Ecto neural progenitor cell (in vitro differentiated cells): ENCODE data around the gene REXO4.

ENCODE experiments used
- DNase-seq: peaks from one replicate; pipeline ENCODE4 v3.0.0-alpha.2; 2018; ENCODE audit warnings: low spot score

The REXO4 gene

DNA sequence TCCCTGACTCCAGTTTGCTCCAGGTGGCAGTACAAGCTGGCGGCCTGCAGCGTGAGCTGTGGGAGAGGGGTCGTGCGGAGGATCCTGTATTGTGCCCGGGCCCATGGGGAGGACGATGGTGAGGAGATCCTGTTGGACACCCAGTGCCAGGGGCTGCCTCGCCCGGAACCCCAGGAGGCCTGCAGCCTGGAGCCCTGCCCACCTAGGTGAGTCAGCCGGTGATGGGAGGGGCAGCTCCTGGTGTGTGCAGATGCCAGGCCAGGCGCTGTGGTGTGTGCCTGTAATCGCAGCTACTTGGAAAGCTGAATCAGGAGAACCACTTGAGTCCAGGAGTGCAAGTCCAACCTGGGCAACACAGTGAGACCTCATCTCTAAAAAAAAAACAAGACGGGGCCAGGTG lies 31.9 kb upstream of the REXO4 start:
- DNase-seq, result no peak

DNA sequence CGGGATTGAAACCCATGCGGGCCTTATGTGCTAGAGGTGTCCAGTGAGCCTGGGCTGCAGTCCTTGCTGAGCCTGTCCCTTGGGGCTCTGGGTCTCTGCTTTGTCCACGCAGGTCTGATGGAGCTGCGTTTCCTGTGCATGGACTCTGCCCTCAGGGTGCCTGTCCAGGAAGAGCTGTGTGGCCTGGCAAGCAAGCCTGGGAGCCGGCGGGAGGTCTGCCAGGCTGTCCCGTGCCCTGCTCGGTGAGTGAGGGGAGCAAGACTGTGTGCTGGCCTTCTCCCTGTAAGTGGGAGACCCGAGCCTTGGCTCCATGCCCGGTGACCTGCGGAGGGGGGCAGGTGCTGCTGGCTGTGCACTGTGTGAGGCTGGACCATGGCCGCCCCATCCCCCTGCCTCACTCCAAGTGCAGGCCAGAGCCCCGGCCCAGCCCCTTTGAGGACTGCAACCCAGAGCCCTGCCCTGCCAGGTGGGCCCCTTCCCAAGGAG lies 30.7 kb upstream of the REXO4 start:
- DNase-seq, result no peak

DNA sequence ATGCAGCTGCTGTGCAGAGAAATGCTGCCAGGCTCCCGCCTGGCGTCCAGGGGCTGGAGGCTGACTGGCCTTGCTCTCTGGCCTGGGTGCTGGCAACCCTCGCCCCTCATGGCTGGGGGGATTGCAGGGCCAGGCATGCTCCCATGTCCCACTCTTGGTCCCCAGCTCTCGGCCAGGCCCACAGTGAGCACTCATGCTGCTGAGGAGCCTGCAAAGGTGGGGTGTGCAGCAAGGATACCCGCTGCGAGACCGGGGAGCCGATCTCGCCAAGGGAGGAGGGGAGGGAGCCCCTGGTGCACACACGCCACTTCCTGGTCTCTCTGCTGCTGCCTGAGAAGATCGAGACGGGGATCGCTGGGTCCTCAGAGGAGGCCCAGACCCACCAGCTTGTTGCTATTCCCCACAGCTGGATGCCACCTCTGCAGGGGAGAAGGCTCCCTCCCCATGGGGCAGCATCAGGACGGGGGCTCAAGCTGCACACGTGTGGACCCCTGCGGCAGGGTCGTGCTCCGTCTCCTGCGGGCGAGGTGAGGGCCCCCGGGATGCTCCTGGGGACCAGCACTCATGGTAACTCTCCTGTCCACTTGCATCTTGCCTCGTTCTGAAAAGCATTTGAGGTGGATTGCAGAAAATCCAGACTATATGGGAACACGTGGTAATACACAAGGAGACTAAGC lies 27.6 kb upstream of the REXO4 start:
- no peak for DNase-seq

DNA sequence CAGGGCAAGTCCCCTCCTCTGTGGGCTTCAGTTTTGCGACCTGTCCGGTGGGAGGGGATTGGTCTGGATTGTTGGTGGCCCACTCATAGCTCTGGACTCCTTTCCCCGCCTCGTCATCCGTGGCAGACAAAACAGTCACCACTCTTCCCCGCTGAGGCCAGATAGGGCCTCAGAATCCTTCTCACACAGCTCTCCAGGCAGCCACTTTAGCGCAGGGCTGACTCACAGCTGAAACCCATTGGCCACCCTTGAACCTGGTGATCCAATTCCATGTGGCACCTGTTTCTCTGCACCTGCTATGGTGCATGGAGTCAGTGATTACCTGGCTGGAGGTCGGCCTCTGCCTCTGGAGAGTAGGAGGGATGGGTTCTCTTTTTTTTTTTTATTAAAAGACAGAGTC lies 26.2 kb upstream of the REXO4 start:
- DNase-seq, result no peak

DNA sequence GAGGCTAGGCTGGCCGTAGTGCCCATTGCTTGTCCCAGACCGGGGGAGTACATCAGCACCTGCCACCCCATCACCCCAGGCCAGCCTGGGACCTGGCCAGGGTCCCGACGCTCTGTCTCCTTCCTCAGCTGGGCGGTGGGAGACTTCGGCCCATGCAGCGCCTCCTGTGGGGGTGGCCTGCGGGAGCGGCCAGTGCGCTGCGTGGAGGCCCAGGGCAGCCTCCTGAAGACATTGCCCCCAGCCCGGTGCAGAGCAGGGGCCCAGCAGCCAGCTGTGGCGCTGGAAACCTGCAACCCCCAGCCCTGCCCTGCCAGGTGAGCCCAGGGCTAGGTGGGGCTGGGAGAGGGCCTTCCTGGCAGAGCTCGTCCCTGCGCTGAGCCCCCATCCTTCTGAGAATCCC lies 25.4 kb upstream of the REXO4 start:
- no peak for DNase-seq

DNA sequence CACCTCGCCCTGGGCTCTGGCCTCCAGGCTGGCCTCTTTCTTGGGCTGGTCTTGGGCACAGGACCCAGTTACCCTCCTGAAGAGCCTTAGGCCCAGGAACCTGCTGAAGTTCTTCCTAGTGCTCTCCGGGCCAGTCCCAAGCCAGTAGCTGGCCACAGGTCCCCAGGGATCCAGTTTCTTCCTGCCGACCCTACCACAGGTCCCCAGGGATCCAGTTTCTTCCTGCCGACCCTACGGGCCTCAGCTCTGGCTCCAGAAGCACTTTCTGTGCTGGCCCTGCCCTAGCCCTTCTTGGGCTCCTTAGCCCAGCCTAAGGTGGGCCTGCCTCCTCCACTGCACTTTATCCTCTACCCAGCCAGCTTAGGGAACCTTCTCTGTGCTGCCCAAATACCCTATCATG lies 23.8 kb upstream of the REXO4 start:
- no peak for DNase-seq

DNA sequence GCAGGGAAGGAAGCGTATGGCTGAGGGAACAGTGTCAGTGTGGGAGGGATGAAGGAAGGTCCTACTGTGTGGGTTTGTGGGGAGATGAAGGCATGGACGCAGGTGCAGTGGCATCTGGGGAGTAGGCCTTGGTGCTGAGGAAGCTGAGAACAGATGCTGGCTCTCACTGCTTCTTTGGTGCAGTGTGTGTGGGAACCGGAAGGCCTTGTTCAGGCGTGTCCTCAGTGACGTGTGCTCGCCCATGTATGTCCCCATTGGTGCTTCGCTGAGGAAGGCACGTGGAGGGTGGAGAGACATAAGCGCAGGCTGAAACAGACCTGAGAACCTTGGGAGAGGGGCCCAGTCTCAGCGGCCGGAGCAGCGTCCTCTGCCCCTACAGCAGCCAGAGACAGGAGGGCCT lies 23.1 kb upstream of the REXO4 start:
- no peak for DNase-seq

DNA sequence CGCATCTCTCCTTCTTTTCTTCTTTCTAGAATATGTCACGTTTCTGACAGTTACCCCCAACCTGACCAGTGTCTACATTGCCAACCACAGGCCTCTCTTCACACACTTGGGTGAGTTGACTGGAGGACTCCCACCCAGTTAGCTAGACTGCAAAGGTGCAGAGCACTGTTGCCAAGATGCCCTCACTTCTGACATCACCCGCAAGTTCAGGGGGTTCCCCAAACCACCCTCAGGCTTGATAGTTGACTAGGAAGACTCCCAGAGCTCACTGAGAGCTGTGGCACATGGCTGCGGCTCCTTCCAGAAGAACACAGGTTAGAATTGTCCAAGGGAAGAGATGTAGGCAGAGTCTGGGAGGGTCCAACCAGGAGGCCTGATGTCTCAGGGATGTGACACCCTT lies 21.5 kb upstream of the REXO4 start:
- no peak for DNase-seq

DNA sequence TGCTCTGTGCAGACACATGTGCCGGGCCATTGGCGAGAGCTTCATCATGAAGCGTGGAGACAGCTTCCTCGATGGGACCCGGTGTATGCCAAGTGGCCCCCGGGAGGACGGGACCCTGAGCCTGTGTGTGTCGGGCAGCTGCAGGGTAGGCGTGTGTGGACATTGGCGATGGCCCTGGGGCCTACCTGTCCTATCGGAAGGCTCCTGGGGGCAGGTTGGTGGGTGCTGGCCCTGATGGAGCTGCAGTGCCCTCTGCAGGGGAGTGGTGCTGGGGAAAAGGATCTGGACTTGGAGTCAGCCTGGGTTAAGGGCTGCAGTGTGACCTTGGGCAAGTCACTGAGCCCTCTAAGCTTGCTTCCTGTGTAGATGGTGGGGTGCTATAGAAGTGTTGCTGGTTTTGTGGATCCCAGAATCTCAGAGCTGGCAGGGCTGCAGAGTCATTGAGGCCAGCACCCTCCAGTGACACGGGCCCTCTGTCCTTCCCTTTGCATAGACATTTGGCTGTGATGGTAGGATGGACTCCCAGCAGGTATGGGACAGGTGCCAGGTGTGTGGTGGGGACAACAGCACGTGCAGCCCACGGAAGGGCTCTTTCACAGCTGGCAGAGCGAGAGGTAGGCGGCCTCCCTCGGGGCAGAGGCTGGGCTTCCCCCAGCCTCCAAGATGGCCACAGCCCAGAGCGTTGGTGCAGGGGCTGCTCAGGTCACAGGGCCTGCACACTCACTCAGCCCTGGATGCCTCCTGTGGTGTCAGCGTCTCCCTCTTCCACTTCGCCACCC lies 20.1 kb upstream of the REXO4 start:
- no peak for DNase-seq

DNA sequence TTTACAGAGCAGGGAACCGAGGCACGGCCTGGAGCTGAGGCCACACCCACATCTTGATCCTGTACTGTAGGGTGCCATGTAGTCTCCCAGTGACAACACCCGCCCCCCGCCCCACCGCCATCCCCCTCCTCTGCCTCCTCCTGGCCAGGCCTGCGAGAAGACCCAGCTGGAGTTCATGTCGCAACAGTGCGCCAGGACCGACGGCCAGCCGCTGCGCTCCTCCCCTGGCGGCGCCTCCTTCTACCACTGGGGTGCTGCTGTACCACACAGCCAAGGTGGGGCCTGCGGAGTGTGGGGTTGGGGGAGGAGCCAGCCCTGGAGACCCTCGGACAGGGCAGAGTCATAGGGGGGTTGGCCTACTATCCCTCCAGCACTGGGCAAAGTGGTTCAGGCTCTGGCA lies 18.9 kb upstream of the REXO4 start:
- DNase-seq, result no peak

DNA sequence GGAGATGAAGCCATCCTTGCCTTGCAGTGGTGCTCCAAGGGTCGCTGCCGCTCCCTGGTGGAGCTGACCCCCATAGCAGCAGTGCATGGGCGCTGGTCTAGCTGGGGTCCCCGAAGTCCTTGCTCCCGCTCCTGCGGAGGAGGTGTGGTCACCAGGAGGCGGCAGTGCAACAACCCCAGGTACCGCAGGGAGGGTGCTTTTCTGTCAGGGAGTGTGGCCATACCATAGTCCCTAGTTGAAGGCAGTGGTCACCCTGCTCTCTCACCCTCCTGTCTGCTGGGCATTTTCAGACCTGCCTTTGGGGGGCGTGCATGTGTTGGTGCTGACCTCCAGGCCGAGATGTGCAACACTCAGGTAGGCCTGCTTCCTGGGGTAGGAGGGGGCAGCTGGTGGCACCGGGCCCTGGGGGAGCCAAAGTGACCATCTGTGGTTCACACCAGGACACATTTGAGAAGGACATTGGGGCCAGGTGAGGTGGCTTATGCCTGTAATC lies 15.6 kb upstream of the REXO4 start:
- DNase-seq, result no peak

DNA sequence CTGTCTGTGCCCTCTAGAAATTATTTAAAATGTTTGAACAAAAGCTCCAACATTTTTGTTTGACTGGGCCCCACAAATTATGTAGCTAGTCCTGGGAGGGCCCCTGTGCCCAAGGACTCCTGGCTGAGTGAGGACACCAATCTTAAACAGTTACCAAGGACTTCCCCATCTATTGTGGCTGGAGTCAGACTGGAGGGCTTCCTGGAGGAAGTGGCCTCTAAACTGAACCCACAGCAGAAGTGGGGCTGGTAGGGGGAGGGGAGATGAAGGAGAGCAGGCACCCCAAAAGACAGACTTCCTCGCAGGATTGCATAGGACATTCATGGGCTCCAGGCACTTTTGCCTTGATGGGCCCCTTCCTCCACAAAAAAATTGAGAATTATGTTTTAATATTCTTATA lies 12.4 kb upstream of the REXO4 start:
- no peak for DNase-seq

DNA sequence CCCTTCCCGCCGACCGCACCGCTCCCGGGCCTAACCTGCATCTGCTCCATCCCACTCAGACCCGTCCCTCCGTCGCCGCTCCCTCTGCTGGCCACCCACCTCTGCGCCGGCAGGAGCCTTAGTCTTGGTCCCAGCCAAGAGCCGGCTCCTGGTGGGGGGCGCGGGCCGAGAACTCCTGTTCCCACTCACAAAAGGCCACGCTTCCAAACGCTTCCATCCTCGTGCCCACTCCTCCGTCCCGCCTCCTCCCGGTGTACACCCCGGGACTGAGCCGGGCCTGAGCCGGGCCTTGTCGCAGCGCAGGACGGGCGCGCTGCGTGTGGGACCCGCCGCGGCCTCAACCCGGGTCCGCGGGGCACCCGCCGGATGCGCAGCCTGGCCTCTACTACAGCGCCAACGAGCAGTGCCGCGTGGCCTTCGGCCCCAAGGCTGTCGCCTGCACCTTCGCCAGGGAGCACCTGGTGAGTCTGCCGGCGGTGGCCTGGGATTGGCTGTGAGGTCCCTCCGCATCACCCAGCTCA lies 11.9 kb upstream of the REXO4 start:
- DNase-seq, result peak; percentile 86

DNA sequence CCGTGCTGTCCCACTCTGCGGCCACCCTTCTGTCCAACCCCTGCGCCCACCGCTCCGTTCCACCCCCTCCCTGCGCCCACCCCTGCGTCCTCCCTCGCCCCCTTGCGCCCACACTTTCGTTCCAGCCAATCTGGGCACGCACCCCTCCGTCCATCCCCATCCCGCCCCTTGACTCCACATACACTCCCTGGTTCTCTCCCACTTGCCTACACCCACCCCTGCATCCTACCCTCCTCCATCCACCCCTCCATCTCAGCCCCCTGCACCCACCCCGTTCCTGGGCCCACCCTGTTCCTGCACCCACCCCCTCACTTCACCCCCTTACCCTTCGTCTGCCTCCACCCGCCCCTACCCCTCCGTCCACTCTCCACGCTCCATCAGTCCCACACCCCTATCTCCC lies 11.4 kb upstream of the REXO4 start:
- DNase-seq, result peak; percentile 60

DNA sequence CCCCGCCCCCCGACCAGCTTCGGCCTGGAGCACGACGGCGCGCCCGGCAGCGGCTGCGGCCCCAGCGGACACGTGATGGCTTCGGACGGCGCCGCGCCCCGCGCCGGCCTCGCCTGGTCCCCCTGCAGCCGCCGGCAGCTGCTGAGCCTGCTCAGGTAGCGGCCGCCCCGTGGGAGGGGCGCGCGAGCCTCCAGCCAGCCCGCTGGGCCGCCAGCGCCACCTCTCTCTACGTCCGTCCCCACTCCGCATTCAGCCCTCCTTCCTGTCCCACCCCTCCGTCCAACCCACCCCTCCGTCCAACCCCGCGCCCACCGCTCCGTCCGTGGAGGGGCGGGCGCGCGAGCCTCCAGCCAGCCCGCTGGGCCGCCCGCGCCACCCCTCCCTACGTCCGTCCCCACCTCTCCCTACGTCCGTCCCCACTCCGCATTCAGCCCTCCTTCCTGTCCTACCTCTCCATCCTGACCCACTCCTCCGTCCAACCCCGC lies 10.8 kb upstream of the REXO4 start:
- DNase-seq, result peak; percentile 77

DNA sequence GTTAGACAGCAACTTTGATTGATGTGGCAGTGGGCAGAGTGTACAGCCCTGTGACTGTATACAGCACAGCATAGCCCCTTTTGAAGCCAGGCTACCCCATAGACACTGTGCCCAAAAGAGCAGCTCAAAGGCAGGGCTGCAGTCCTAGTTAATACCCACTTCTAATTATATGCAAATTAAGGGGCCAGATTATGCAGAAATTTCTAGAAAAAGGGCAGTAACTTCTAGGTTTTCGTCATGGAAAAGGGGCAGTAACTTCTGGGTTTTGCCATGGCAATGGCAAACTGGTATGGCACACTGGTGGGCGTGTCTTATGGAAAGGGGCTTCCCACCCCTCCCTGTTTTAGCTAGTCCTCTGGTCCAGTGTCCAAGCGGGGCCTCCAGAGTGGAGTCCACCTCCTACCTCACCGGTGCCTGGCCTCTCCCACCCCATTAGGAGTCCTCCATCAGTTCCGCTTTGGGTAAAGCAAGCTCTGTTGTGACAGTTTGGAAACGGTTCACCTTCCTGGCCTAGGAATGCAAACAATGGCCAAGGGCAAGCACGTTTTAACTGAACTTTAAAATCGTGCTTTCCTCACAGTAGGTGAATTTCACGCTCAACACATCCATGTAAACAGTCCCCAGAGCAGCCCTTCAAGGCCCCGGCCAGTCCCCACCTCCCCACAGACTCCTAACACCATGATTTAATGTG lies 10.0 kb upstream of the REXO4 start:
- no peak for DNase-seq

DNA sequence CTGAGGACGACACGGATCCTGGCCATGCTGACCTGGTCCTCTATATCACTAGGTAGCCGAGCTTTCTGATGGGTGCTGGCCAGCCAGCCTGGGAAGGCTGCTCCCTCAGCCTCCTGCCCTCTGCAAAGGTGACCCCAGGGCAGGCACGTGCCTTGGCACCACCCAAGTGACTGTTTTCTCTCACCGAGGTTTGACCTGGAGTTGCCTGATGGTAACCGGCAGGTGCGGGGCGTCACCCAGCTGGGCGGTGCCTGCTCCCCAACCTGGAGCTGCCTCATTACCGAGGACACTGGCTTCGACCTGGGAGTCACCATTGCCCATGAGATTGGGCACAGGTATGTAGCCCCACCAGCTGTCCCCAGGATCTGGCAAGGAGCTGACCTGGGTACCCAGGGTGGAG lies 8.2 kb upstream of the REXO4 start:
- DNase-seq, result no peak

DNA sequence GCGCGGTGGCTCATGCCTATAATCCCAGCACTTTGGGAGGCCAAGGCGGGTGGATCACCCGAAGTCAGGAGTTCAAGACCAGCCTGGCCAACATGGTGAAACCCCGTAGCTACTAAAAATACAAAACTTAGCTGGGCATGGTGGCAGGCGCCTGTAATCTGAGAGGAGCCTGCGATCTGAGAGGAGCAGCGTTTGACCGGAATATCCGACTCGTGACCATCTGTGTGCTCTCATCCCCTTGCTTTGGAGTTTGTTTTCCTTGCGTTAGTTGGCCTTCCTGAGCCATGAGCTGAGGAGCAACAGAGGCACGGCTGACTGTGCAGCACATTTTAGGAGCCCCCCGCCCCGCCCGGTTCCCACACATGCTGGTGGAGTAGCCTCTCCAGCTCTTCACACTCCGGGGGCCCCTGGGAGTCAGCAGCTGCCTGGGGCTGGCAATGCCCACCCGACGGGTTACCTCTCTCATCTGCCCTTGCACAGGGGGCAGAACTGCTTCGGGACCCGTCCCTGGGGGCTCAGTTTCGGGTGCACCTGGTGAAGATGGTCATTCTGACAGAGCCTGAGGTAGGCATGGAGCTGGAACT lies 7.3 kb upstream of the REXO4 start:
- DNase-seq, result no peak

DNA sequence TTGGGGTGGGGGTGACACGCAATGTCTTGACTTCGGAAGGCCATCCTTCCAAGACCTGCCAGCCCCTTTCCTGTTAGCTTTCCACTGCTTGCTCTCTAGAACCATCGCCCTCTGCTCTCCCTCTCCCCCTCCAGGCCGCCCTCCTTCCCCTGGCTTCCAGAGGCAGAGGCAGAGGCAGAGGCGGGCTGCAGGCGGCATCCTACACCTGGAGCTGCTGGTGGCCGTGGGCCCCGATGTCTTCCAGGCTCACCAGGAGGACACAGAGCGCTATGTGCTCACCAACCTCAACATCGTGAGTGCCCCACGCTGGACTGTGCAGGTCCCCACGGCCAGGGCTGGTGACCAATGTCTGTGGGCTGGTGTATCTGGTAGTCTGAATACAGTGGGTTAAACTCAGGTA lies 6.4 kb upstream of the REXO4 start:
- DNase-seq, result no peak

DNA sequence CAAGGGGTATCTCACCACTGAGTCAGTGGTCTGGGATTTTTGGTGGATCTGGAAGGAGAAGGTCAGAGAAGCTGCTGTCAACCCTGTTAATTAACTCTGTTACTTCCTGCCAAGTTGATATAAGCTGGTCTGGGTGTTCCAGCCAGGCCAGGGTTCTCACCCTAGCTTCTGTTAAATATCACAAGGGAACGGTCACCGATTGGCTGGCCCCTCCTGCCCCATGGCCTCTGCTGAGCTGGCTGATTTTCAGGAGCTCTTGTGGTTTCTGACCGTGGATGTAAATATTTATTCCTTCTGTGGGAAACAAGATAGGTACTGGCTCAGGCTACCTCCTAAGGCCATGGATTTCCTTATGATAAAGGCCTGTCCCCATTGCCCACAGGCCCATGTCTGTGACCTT lies 5.4 kb upstream of the REXO4 start:
- no peak for DNase-seq

DNA sequence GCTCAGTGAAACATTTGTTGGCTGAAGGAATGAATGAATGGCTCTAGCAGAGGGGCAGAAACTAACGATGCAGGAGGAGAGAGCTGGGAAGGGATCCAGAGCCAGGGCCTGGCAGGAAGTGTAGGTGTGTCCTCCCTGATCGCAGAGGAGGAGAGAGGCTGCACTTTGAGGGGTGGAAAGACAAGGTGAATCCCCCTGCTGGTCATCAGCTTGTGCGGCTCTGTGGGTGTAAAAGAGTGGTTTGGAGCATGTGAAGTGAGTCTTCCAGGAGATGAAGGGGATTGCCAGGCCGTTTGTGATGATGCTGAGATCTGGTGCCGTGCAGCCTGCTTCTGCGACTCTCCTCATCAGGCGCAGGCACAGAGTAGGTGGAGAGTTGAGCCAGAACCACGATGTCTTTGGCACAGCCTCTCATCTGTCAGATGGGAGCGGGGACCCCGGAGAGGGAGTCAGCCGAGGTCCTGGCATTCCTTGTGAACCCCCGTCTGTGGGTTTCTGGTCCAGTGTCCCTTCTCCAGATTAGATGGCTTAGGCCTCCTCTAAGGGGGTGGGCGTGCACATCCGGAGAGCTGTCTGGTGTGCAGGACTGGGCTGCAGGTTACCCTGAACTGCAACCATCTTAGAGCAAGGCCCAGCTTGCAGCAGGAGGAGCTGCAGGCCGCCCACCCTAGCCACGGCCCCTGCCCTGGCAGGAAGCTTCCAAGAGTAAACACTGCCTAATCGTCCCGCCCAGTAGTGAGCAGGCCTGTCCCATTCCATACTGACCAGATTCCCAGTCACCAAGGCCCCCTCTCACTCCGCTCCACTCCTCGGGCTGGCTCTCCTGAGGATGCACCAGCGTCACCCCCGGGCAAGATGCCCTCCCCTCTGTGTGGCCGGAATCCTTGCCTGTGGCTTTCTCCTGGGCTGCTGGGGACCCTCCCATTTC lies 4.1 kb upstream of the REXO4 start, which contains the start of gene ADAMTS13:
ADAMTS13 (plus strand) TSS at position 753 of the 928 bp plus-strand sequence; CDS start at position 830, 77 bp downstream.
- no peak for DNase-seq
